ENCODE data around the gene THSD7A. TPM values are rescaled to one million over a fixed set of nuclear protein-coding genes. Genes with fewer than 3 reads are reported as not detected.

THSD7A gene
- total RNA-seq, 4 donors from 2014 or later = 3.9 to 12.3 (median 5.9) TPM

- TF ChIP-seq, protein P1, sequence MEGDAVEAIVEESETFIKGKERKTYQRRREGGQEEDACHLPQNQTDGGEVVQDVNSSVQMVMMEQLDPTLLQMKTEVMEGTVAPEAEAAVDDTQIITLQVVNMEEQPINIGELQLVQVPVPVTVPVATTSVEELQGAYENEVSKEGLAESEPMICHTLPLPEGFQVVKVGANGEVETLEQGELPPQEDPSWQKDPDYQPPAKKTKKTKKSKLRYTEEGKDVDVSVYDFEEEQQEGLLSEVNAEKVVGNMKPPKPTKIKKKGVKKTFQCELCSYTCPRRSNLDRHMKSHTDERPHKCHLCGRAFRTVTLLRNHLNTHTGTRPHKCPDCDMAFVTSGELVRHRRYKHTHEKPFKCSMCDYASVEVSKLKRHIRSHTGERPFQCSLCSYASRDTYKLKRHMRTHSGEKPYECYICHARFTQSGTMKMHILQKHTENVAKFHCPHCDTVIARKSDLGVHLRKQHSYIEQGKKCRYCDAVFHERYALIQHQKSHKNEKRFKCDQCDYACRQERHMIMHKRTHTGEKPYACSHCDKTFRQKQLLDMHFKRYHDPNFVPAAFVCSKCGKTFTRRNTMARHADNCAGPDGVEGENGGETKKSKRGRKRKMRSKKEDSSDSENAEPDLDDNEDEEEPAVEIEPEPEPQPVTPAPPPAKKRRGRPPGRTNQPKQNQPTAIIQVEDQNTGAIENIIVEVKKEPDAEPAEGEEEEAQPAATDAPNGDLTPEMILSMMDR (IDR thresholded peaks at IDR 0.05) = no peak
- no peak for ATAC-seq (ENCODE audit: low FRiP score)
- DNase-seq (ENCODE audit: low spot score) = no peak
Measured at GRCh38 chr7:11416641-11417458, 415.1 kb downstream of the THSD7A start.

DNA sequence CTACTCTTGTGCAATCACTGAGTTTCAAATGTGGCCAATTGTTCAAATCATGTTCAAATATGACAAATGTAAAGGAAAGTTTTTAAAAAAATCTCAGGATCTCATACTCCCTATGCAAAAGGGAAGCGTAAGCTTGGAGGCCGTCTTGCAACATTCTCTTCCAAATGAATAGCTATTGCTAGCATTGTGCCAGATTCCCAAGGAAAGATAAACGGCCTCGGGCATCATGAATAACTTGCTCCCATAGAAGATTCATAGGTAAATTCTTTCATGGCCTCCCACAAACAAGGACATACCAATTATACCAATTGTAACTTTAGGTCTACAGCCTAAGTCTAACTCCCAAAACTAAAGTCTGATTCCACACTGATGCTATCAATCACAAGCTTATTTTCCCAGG is 416.9 kb downstream of the THSD7A start:
- DNase-seq (ENCODE audit: low spot score) (no peak), ATAC-seq (ENCODE audit: low FRiP score) (no peak)
- TF ChIP-seq, protein P1 (IDR thresholded peaks at IDR 0.05) = no peak

DNA sequence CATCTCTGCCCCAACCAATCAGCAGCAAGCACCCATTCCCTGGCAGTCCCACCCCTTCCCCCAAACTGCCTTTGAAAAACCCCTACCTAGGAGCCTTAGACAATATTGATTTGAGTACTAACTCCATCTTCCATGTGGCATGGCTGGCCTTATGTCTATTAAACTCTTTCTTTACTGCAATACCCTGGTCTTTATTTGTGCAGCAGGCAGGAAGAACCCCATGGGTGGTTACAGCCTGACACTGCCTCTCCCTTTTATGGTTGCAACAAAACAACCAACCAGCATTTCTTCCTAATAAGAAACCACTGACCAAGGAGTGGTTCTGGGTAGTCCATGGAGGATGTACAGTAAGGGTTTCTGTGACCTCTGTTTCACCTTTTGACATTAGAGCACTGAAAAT is 418.1 kb downstream of the THSD7A start:
- TF ChIP-seq, protein P1 (IDR thresholded peaks at IDR 0.05) = no peak
- DNase-seq (ENCODE audit: low spot score) (no peak), ATAC-seq (ENCODE audit: low FRiP score) (no peak)

DNA sequence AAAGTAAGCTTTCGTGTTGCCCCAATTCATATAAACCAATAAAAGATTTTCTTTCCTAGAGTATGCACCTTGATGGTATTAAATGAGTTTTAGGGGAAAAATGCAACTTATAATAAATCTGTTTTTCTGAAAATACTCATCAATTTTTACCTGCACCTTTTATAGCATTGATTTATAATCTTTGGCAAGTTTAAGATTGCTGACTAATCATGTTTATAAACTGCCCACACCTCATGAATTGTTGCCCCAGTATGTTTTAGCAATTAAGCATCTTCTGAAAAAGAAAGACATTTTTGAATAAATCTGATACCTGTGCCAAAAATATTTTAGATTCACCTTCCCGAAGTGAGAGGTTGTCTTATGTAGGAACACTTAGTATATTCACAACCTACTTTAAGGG is 420.0 kb downstream of the THSD7A start:
- no peak for DNase-seq (ENCODE audit: low spot score)
- ATAC-seq (ENCODE audit: low FRiP score) = no peak
- TF ChIP-seq, protein P1 (IDR thresholded peaks at IDR 0.05) = no peak

DNA sequence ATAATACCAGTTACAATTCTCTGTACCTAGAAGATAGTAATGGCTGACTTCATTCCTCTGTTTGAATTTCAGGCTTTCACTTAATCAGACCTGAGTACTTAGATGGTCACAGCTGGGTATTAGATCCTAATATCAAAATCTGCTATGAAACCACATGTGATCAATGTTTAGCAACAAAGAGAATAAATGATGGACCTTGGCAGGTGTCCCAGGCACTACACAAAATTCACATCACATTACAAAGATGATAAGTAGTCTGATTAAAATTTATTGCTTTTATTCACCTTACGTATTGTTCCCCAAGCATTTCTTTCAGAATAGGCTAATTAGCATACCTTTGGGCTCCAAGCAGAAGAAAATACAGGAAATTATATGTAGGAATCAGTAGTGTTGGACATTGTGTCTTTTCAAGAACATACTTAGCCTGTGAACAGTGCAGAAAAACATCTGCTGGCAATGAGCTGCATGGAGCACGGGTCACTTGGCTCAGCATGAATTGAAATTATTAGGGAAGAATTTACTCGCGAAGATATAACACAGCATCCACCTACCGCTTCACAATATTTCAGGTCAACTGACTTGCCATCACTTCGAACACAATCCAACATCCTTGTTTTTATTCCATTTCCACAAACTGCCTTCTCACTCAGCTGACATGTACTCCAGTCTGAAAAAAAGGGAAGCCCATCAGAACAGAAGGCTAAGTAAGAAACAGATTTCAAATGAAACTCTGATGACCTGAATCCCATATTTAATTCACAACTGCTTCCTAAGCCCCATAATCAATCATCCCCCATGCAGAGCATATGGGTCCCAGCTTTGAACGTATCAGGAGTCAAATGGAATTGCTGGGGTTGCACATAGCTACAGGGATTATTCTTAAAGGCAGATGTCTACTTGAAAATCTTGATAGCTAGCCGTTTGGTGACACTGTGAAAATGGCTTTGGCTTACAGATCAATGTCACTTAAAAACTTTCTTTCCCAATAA is 421.0 kb downstream of the THSD7A start:
- DNase-seq (ENCODE audit: low spot score) (no peak), ATAC-seq (ENCODE audit: low FRiP score) (no peak)
- TF ChIP-seq, protein P1 (IDR thresholded peaks at IDR 0.05) = no peak

DNA sequence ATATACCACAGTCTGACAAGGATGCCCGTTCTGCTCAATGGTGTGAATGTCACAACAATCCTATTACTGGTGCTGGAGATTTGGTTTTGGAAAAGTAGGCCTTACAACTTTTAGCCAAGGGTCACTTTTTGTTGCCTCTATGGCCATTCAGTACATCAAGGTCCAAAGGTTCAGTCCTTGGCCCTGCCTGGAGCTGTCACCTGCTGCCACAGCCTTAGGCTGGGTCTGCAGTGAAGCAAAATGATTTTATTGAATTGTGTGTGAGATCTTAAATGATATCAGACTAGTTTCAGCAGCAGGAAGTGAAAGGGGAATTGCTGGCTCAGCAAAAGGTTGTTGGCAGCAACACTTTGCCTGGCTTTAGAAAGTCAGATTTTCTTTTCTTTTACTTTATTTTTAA is 427.6 kb downstream of the THSD7A start:
- DNase-seq (ENCODE audit: low spot score) (no peak), ATAC-seq (ENCODE audit: low FRiP score) (no peak)
- TF ChIP-seq, protein P1 (IDR thresholded peaks at IDR 0.05) = no peak
